Activated CD4-positive, alpha-beta T cell treated with anti-CD3 and anti-CD28 coated beads, Interleukin-2, amount 50 U/mL, for 16 hours (primary cell): Measurements from ENCODE around the gene SCN9A.
"Not testable (repeated sequence)": the region's sequence is repeated elsewhere in the genome, so short reads cannot be mapped to it uniquely, and the experiment has no call there.

ENCODE experiments used
- DNase-seq: peaks from one replicate; pipeline ENCODE4 v3.0.0-alpha.2; 2020

SCN9A gene

DNA sequence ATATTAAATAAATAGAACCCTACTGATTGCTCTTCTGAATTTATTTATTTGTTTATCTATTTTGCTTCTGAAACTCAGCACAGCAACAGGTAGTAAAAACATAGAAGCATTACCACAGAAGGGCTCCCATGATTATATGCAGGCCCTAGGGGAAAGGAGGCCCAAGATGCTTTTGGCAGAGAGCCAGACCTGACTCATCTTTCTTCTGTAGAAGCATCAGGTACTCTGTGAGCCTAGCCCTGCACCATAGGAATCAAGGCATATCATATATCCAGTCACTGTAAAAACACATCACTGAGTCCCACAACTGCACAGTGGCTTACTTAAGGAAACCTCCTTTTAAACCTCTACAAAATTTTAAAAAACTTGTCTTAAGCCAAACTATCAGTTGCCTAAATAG lies 1.8 kb downstream of the SCN9A start:
- DNase-seq = no peak

GRCh38 chr2:166373539-166373938 lies 2.2 kb downstream of the SCN9A start:
- no peak for DNase-seq

- no peak for DNase-seq
Measured at GRCh38 chr2:166373105-166373504, 2.6 kb downstream of the SCN9A start.

GRCh38 chr2:166372046-166372445 lies 3.7 kb downstream of the SCN9A start:
- no peak for DNase-seq

DNA sequence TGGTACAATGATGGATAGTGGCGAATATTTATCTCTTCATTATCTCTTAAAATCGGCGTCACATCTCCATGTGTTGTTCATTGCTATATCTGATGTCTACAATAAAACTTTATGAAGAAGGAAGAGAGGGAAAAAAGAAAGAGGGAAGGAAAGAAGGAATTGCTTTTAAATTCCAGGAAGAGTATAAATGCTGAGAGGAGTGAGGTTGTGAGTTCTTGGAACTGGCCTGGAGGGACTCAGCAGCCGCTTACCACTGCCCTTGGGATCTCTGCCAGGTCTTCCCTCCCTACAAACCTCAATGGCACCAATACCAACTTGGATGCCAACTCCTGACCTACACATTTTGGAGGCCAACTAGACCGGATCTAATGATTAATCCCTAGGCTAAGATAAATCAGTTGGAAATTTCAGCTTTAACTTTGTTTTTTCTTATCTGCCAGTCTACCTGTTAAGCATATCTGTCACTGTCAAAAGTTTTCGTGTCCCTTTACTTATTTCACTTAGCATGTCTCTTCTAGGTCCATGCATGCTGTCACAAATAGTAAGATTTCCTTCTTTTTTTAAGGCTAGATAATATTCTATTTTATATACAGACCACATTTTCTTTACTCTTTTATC lies 9.8 kb downstream of the SCN9A start:
- DNase-seq = no peak

DNA sequence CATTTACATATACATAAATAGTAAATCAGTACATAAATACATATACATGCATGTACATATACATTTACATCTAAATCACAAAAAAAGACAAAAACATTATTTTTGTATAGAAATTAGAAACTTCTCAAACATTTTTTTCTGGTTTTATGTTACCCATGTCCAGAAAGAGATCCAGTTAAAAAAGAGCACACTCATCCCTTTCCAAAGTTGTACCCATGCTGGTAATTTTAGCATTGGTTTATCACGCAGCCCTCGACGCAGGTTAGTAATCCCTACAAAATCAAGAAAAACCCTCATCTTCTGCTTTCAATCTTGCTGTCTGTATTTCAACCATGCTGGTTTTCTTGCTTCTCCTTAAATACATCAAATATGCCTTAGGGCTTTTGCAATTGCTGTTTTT lies 10.5 kb downstream of the SCN9A start:
- DNase-seq = no peak

DNA sequence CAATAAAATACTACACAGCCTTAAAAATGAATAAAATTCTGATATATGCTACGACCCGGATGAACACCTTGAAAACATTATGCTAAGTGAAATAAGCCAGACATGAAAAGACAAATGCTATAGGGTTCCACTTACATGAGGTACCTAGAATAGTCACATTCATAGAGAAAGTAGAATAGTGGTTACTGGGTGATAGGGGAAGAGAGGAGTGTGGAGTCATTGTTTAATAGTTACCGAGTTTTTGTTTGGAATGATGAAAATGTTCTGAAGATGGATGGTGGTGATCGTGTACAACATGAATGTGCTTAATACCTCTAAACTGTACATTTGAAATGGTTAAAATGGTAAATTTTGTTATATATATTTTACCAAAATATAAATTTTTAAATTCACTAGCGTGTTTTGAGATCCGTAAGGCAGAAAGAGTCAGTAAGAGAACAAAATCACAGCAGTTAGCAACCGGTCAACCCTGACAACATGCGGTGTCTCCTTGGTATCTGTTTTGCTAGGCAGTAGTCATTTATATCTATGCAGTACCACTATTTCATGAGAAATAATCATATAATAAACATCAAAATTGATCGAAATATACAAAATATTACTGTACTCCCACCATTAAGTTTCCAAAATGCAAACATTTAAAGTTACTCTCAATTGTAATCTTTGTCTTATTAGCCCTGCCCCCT lies 11.1 kb downstream of the SCN9A start:
- DNase-seq = no peak

DNA sequence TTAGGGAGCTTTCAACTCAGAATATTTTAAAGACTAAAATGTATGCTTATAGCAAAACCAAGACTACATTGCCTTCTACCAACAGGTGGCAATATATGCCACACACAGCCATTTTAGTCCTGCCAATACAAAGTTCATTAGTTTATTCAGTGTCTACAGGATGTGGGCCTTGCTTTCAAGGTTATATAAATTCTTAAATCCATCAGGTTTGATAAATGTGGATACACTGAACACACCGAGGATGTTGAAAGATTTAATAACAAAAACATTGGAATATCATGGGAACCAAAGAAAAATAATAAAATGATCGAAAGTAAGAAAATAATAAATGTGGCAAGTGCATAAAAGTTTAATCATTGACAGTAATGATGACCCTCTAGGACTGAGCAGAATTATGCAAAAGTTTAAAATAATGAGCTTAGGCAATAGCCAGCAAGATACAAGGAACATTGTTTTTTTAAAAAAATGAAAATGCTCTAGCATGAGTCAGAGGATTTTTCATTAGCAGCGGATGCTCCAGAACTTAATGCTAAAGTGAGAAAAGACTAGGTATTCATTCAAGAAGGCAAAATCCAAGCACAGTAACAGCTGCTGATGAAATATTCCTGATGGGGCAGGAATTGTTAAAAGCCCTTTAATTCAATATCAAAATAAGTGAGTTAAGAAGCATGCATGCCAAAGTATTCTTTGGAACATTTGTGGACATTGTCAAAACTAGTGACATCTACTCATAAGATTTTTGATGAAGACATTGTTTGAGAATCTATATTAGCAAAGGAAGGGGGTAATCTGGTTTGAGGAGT lies 14.2 kb downstream of the SCN9A start:
- DNase-seq = no peak

DNA sequence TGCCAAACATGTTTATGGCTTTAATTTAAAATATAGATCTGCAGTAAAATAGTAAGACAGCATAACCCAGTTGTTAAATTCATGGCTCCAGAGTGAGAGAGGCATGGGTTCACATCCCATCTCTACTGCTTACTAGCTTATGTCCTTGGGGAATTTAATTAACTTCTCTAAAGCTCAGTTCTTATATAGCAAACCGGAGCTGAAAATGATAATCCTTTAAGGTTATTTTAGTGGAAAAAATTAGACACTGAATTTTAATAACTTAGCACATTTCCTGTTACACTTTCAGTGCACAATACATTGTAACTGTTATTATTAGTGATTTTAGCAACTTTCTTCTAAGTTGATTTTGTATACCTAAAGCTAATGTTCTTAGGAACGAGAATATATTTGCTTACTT lies 14.8 kb downstream of the SCN9A start:
- no peak for DNase-seq

- no peak for DNase-seq
Measured at GRCh38 chr2:166360426-166360825, 15.3 kb downstream of the SCN9A start.

DNA sequence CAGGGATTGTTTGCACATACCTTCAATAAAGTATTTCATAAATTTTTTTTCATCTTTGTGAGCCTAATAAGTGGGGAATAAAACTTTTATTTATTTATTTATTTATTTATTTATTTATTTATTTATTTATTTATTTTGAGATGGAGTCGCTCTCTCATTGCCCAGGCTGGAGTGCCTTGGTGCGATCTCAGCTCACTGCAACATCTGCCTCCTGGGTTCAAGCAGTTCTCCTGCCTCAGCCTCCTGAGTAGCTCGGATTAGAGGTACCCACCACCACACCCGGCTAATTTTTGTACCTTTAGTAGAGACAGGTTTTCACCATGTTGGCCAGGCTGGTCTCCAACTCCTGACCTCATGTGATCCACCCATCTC lies 17.8 kb downstream of the SCN9A start:
- not testable (repeated sequence) for DNase-seq

DNA sequence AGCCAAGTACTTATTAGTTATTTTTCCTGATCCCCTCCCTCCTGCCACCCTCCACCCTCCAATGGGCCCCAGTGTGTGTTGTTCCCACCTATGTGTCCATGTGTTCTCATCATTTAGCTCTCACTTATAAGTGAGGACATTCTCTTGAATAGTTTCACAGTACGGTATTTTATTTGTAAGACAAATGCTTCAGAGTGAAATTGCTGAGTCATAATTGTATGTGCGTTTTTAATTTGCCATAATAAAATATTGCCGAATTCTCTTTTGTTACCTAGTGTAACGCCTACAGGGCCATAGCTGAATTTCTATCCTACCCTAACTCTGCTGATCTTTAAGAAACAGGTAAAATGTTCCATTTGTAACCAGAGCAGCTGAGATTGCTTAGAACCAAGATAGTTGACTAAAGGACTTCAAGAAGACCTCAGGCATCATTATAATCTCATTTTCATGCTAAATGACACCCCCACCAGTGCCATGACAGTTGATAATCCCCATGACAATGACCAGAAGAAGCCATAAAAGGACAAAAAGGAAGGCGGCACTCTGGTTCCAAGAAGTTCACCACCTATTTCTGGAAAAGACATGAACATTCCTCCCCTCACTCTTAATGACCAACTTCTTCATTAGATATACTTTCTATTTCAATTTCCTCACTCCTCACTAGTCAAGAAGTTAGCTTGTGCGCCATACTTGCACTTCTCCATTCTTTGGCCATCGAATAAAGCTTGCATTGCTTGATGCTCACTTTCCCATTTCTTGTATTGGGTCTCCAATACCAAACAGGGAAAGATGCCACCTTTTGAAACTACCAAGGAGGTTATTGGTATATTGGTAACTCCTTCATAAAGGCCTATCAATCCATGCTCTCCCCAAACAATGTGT lies 18.4 kb downstream of the SCN9A start:
- DNase-seq = no peak

DNA sequence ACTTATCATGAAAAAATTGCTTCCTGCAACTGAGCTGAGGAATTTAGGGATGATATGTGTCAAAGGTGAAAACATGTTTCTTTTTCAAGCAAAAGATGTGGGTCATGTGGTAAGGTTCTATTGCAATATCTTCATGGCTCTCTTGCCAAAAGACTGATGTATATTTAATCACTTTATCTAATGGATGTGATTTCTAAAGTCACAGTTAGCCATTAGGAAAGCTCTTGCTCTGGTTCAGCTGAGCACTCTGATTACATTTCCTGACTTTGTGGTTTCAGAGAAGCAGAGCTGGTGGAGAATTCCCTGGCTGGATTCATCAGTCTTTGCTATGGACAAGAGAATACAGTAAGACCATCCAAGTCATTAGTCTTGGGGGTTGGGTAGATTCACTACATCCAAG lies 24.4 kb downstream of the SCN9A start:
- DNase-seq = no peak

GRCh38 chr2:166350525-166350924 lies 25.2 kb downstream of the SCN9A start:
- DNase-seq = no peak

- no peak for DNase-seq
Measured at GRCh38 chr2:166344286-166345113, 31.2 kb downstream of the SCN9A start.

GRCh38 chr2:166343467-166343866 lies 32.3 kb downstream of the SCN9A start:
- no peak for DNase-seq

GRCh38 chr2:166341426-166341825 lies 34.3 kb downstream of the SCN9A start:
- no peak for DNase-seq

GRCh38 chr2:166338831-166339339 lies 36.9 kb downstream of the SCN9A start:
- no peak for DNase-seq

DNA sequence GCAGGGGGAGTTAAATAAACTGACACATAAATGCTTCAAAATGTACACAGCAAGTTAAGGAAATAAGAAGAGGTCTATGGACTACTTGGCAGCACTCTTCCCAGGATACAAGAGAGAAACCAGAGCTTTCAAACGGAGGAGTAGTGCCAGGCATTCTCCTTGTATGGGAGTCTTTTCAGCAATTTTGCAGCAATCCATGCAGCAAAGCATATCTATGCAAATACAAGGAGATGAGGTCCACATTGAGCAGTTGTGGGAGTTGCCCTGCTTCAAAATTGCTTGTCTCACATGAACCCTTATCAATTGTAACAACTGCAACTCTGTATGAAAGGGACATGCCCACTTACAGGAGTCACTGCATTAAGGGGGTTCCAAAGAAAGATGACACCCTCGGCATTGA lies 37.8 kb downstream of the SCN9A start:
- DNase-seq = no peak

- no peak for DNase-seq
Measured at GRCh38 chr2:166335284-166335683, 40.5 kb downstream of the SCN9A start.

DNA sequence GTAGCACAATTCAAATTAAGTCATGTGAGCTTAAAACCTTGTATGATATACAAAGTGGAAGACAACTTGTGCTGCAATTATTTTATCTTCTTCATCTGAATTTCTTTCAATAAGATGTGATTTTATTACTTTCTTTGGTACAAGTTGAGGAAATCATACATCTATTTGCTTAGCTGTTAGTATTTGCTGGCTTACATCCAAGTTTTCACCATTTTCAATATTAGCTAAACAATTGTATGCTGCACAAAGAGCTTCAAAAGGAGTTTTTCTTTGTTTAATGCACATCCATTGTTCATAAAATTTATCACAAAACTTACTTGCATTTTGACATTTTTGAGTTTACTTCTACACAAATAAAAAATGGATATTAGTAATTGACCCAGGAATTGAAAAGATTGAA lies 40.9 kb downstream of the SCN9A start:
- DNase-seq = no peak

DNA sequence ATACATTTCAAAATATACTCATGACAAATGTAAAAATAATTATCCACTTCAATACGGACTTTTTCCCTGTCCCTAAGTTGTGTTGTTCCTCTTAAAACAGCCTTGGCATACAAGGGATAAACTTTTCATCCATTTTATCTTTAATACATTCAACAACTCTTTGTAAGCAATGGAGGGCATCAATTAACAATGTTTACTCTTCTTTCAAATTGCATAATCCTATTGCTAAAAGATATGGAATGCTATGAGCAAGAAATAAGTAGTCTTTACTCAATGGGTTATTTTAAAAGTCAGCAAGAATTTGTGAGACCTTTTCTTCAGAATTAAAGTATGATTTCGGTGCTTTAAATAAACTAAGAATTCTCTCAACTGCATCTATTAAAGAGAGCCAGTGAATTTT lies 41.9 kb downstream of the SCN9A start:
- no peak for DNase-seq
